ENCODE results near the gene CXCL14. TPM values are rescaled to one million over a fixed set of nuclear protein-coding genes. Genes with fewer than 3 reads are reported as not detected.

Gene CXCL14
- total RNA-seq, 1 experiment from 2014 or later = not detected

GRCh38 chr5:135521964-135522363 lies 56.8 kb downstream of the CXCL14 start:
- H3K4me1 ChIP-seq (ENCODE audit: control insufficient read depth in 1 of 2, insufficient read depth in 2 of 2, low read length in 2 of 2) = no peaks in the 10 kb centered on the region
- no peak overlapping the region for H3K4me2 ChIP-seq (ENCODE audit: low read length)
- H3K79me2 ChIP-seq (ENCODE audit: insufficient read depth, low read length) = no peaks in the 10 kb centered on the region
- ChIA-PET POLR2A (no interaction called here), RAD21 (ENCODE audit: low non-redundant PET in 1 of 2, low total read pairs in 2 of 2, uncharacterized antibody in 2 of 2, unreplicated experiment in 2 of 2) (no interaction called here), CTCF (no interaction called here)
- no peak for ATAC-seq
- no peaks in the 10 kb centered on the region for H4K20me1 ChIP-seq (ENCODE audit: insufficient read depth)
- no peaks in the 10 kb centered on the region for H3K27me3 ChIP-seq (ENCODE audit: insufficient read depth, low read length)
- H3K4me3 ChIP-seq (replicated peaks in 1 of 2; ENCODE audit: low read depth in 1 of 2, low read length in 2 of 2) = no peak overlapping the region
- H3K9me2 ChIP-seq (ENCODE audit: insufficient read depth) = no peaks in the 10 kb centered on the region
- H2AFZ ChIP-seq (ENCODE audit: low read depth, low read length, poor library complexity, severe bottlenecking) = no peak overlapping the region
- intact Hi-C loops (cut with micrococcal nuclease) = no loop called here
- no peak for TF ChIP-seq ATF3 (IDR thresholded peaks at IDR 0.05)
- TF ChIP-seq REST (IDR thresholded peaks at IDR 0.05; ENCODE audit: low read depth) = no peak
- TF ChIP-seq POLR2AphosphoS5 (IDR thresholded peaks at IDR 0.05; ENCODE audit: low read depth, low read length) = no peak
- no peak for TF ChIP-seq RAD21 (IDR thresholded peaks at IDR 0.05; ENCODE audit: low read depth)
- TF ChIP-seq CTCF (IDR thresholded peaks at IDR 0.05 in 2 of 3, conservative IDR thresholded peaks at IDR 0.05 in 1 of 3; ENCODE audit: borderline replicate concordance in 1 of 3, insufficient read depth in 1 of 3, low read depth in 2 of 3, low read length in 2 of 3) = no peak
- no peak for TF ChIP-seq ZFX (IDR thresholded peaks at IDR 0.05)
- TF ChIP-seq EZH2 (IDR thresholded peaks at IDR 0.05) = no peak
- TF ChIP-seq ELF1 (IDR thresholded peaks at IDR 0.05; ENCODE audit: borderline replicate concordance, low read depth) = no peak
- no peak for TF ChIP-seq SP1 (IDR thresholded peaks at IDR 0.05; ENCODE audit: low read depth)
- TF ChIP-seq EZH2phosphoT487 (IDR thresholded peaks at IDR 0.05; ENCODE audit: borderline replicate concordance) = no peak
- TF ChIP-seq, protein P1, sequence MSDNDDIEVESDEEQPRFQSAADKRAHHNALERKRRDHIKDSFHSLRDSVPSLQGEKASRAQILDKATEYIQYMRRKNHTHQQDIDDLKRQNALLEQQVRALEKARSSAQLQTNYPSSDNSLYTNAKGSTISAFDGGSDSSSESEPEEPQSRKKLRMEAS (IDR thresholded peaks at IDR 0.05) = no peak
- TF ChIP-seq TCF7L2 (IDR thresholded peaks at IDR 0.05; ENCODE audit: borderline replicate concordance, extremely low read depth, insufficient read depth, insufficient read length) = no peak
- TF ChIP-seq ZNF274 (IDR thresholded peaks at IDR 0.05; ENCODE audit: low read depth, low read length) = no peak
- TF ChIP-seq CEBPB (IDR thresholded peaks at IDR 0.05; ENCODE audit: low read depth) = no peak
- TF ChIP-seq, protein P2, sequence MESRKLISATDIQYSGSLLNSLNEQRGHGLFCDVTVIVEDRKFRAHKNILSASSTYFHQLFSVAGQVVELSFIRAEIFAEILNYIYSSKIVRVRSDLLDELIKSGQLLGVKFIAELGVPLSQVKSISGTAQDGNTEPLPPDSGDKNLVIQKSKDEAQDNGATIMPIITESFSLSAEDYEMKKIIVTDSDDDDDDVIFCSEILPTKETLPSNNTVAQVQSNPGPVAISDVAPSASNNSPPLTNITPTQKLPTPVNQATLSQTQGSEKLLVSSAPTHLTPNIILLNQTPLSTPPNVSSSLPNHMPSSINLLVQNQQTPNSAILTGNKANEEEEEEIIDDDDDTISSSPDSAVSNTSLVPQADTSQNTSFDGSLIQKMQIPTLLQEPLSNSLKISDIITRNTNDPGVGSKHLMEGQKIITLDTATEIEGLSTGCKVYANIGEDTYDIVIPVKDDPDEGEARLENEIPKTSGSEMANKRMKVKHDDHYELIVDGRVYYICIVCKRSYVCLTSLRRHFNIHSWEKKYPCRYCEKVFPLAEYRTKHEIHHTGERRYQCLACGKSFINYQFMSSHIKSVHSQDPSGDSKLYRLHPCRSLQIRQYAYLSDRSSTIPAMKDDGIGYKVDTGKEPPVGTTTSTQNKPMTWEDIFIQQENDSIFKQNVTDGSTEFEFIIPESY (IDR thresholded peaks at IDR 0.05; ENCODE audit: extremely low read depth, insufficient replicate concordance, low read length) = no peak
- TF ChIP-seq JUND (IDR thresholded peaks at IDR 0.05) = no peak
- TF ChIP-seq FOSL1 (IDR thresholded peaks at IDR 0.05; ENCODE audit: low read depth) = no peak
- DNase-seq (ENCODE audit: low read depth, low spot score) = no peak
- no peak overlapping the region for H3K9ac ChIP-seq (ENCODE audit: low read length)
- H3K9me3 ChIP-seq (ENCODE audit: control insufficient read depth in 1 of 2, insufficient read depth in 1 of 2, low read depth in 1 of 2, low read length in 2 of 2) = no peaks in the 10 kb centered on the region
- no TSS peak for BruUV-seq (replicated peaks)
- no peak overlapping the region for H3K27ac ChIP-seq (ENCODE audit: low read depth, low read length)
- no peaks in the 10 kb centered on the region for H3K36me3 ChIP-seq (ENCODE audit: control insufficient read depth in 1 of 2, insufficient read depth in 2 of 2, low read length in 2 of 2)
